Measurements from ENCODE around the gene CYP4F3.

The CYP4F3 gene

GRCh38 chr19:15649526-15649925 is 8.8 kb downstream of the CYP4F3 start:
- TF ChIP-seq, protein P1, sequence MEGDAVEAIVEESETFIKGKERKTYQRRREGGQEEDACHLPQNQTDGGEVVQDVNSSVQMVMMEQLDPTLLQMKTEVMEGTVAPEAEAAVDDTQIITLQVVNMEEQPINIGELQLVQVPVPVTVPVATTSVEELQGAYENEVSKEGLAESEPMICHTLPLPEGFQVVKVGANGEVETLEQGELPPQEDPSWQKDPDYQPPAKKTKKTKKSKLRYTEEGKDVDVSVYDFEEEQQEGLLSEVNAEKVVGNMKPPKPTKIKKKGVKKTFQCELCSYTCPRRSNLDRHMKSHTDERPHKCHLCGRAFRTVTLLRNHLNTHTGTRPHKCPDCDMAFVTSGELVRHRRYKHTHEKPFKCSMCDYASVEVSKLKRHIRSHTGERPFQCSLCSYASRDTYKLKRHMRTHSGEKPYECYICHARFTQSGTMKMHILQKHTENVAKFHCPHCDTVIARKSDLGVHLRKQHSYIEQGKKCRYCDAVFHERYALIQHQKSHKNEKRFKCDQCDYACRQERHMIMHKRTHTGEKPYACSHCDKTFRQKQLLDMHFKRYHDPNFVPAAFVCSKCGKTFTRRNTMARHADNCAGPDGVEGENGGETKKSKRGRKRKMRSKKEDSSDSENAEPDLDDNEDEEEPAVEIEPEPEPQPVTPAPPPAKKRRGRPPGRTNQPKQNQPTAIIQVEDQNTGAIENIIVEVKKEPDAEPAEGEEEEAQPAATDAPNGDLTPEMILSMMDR (IDR thresholded peaks at IDR 0.05): no peak

DNA sequence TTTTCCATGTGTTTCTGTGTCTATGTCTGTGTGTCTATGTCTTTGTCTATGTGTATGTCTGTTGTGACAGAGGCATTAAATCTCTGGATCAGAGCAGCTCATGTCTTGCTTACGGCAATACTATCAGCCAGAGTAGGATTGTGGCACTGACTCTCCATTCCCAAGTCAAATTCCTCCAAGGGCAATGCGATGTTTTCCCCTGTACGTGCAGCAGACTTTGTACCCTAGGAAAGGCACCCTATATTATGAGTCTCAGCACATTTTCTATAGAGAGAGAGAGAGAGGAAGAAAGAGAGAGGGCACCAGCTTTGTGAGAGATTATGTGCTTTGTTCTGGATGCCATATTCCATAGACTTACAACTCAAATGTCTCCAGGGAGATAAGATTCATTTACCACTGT is 11.1 kb downstream of the CYP4F3 start:
- TF ChIP-seq, protein P1 (IDR thresholded peaks at IDR 0.05): no peak

DNA sequence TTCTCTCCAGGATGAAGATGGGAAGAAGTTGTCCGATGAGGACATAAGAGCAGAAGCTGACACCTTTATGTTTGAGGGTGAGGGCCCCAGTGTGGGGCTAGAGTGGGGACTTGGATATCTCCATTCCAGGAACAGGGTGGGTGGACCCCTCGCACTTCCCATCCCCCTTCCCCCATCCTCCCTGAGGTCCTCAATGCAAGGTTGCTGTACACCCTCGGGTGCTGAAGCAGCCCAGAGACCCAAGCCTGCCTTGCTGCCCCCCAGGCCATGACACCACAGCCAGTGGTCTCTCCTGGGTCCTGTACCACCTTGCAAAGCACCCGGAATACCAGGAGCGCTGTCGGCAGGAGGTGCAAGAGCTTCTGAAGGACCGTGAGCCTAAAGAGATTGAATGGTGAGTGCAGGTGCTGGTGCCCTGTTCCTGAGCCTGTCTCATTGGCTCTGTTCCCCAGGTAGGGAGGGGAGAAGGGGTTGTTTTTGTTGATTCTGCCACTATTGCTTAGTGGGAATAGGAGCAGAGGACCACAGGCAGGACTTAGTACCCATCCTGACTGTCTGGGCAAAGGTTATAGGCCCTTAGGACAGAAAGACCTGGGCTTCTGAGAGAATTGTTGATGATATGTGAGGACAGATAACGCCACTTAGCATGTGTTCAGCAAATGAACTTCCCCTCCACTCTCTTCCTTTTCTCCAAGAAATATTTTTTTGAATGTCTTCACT is 12.0 kb downstream of the CYP4F3 start:
- TF ChIP-seq, protein P1 (IDR thresholded peaks at IDR 0.05): no peak

DNA sequence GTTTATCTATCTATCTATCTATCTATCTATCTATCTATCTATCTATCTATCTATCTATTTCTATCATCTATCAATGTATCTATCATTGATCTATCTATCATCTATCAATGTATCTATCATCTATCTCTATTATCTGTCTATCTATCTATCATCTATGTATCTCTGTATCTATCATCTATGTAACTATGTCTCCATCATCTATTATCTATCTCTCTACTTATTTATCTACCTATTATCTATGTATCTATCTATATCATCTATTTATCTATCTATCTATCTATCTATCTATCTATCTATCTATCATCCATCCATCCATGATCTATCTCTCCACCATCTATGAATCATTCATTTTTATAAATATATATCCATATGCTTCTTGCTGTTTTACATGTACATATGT is 15.8 kb downstream of the CYP4F3 start:
- TF ChIP-seq, protein P1 (IDR thresholded peaks at IDR 0.05): no peak

DNA sequence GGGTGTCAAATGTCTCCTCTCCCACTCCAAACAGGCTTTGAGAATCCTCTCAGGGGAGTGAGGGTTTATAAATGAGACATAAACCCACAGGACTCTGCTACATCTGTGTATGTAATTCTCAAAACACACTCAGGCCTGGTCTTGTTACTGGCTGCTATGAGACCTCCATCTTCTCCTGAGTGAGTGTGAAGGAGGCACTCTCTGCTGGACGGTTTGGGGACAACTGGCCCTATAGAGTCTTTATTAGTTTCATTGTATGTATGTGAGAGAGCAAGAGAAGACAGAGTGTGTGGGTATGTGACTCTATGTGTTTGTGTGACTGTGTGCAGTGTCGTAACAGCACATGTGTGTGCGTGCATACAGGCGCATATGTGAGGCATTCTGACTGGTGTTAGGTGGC is 22.6 kb downstream of the CYP4F3 start:
- TF ChIP-seq, protein P1 (IDR thresholded peaks at IDR 0.05): no peak

DNA sequence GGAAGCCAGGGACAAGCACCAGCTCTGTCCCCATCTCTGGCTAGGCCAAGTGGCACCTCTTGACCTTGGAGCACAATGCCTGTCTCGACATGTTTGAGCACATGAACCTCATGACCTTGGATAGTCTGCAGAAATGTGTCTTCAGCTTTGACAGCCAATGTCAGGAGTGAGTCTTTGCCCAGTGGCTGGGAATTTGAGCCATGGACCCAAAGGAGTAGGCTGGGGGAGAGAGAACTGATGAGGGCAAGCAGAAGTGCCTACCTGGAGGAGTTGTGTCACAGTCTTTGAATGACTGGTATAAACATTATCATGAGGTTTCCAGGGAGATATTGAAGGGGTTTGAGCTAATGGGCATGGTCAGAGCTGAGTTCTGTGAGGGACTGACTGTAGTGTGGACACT is 25.5 kb downstream of the CYP4F3 start:
- TF ChIP-seq, protein P1 (IDR thresholded peaks at IDR 0.05): no peak

DNA sequence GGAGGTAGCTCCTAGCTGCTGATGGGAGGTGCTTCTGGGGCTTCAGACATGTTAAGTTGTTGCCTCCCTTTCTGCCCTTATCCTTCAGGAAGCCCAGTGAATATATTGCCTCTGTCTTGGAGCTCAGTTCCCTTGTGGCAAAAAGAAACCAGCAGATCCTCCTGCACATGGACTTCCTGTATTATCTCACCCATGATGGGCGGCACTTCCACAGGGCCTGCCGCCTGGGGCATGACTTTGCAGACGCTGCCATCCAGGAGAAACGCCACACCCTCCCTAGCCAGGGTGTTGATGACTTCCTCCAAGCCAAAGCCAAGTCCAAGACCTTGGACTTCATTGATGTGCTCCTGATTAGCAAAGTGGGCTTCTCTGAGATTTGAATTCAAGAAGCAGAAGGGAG is 26.2 kb downstream of the CYP4F3 start:
- TF ChIP-seq, protein P1 (IDR thresholded peaks at IDR 0.05): no peak

- TF ChIP-seq, protein P1 (IDR thresholded peaks at IDR 0.05): no peak
Observed at GRCh38 chr19:15669440-15669839, 28.7 kb downstream of the CYP4F3 start.

Measured in LNCAP (cell line).